ENCODE results near the gene KRTAP5-8. TPM values are rescaled to one million over a fixed set of nuclear protein-coding genes. Genes with fewer than 3 reads are reported as not detected.
"Not testable (repeated sequence)": the region's sequence is repeated elsewhere in the genome, so short reads cannot be mapped to it uniquely, and the experiment has no call there.

Gene KRTAP5-8, protein sequence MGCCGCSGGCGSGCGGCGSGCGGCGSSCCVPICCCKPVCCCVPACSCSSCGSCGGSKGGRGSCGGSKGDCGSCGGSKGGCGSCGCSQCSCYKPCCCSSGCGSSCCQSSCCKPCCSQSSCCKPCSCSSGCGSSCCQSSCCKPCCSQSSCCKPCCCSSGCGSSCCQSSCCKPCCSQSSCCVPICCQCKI
- not detected for total RNA-seq
- 0.15 TPM for polyA plus RNA-seq

- H3K27ac ChIP-seq (ENCODE audit: low read depth); DNase-seq (ENCODE audit: extremely low spot score); H3K4me3 ChIP-seq (ENCODE audit: low read depth, low read length); H3K4me1 ChIP-seq (ENCODE audit: insufficient read depth); H3K36me3 ChIP-seq (ENCODE audit: insufficient read depth): not testable (repeated sequence)
- WGBS = 61% methylated on average over 4 of the region's 4 CpGs
Measured at GRCh38 chr11:71537977-71538665, at the start of gene KRTAP5-8. Gene KRTAP5-8 (plus strand): TSS chr11:71538025. CDS start chr11:71538056, 31 bp downstream.

DNA sequence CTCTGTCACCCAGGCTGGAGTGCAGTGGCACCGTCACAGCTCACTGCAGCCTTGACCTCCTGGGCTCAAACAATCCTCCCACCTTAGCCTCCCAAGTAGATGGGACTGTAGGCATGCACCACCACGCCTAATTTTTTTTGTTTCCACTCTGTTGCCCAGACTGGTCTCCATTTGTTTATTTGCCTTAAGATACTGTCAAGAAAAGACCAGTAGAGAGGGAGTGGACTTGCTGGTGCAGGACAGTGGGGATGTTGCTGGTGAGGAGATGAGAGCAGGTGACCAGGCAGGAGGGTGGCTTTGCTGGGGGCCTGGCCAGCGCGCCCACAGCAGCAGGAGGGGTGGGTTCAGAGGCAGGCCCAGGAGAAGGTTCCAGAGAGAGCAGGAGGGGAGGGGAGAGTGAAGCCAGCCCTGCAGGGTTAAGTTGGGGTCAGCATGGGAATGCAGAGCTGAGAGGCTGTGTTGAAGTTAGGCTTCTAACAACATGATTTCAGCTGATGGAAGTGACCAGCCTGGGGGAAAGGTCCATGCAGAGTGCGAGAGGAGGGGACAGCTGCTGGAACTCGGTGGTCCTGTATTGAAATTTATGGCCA, 49.0 kb upstream of the KRTAP5-8 start:
- Histone ChIP-seq H3K36me3 (ENCODE audit: insufficient read depth) (peaks cover 9% of the 10 kb centered on the region), H3K4me1 (ENCODE audit: insufficient read depth) (no peaks in the 10 kb centered on the region), H3K4me3 (ENCODE audit: low read depth, low read length) (no peak overlapping the region), H3K27ac (ENCODE audit: low read depth) (no peak overlapping the region)
- DNase-seq (ENCODE audit: extremely low spot score) = no peak
- WGBS = 83% methylated on average over 6 of the region's 6 CpGs

DNA sequence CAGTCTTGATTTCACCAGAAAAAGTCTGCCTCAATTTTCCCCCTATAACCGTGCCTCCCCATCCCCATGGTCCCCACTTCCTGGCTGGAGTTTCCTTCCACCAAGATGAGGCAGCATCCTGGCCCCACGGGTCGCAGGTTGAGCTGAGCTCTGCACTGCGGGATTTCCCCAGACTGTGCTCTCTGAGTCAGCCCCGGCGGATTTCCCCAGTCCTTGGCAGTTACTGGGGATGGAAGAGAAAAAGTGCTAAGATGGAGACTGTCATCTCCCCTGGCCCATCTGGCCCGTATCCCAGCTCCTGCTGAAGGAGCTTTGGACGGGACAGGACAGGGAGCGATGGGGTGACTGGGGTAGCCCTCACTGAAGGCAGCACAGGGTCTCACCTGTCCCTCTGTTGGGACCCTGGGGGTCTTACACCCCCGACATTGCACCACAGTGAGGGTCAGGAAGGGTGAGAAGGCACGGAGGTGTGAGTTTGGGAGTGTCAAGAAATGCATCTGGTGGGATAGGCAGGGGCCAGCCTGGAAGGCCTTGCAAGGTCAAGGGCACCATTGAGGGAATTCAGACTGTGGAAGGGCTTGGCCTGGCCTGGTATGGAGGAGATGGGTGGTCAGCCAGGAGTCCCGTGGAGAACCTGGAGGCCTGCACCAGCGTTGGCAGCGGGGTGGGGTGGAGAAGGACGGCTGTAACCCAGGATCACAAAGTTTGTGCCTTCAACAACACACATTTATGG, 48.3 kb upstream of the KRTAP5-8 start:
- DNase-seq (ENCODE audit: extremely low spot score) = no peak
- Histone ChIP-seq H3K4me3 (ENCODE audit: low read depth, low read length) (no peak overlapping the region), H3K27ac (ENCODE audit: low read depth) (no peak overlapping the region), H3K36me3 (ENCODE audit: insufficient read depth) (peaks cover 3% of the 10 kb centered on the region), H3K4me1 (ENCODE audit: insufficient read depth) (no peaks in the 10 kb centered on the region)
- 76% methylated on average over 15 of the region's 15 CpGs for WGBS

DNA sequence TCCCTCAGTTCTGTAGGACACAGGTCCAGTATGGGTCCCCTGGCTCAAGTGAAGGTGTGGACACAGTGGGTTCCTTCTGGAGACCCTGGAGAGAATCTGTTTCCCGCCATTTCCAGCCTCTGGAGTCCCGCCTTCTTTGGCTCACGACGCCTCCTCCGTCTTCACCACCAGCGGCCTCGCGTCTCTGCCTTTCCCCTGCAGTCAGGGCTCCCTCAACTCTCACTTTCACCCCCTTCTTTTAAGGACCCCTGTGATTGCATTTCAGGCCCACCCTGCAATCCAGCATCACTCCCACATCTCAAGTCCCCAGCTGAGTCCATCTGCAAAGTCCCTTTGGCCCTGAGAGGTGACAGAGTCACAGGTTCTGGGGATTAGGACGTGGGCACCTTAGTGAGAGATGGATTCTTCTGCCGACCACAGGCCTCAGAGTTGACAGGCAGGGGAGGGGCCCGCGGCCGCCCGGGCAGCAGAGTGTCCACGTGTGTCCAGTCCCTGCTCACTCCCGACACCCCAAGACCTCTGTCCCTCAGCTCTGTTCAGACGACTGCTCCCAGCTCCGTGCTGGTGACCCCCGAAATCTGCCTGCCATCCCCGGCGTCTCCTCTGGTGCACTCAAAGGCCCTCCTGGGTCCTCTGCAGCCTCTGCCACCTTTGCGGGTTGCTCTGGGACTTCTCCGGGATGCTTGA, 47.6 kb upstream of the KRTAP5-8 start:
- Histone ChIP-seq H3K36me3 (ENCODE audit: insufficient read depth) (peaks cover 3% of the 10 kb centered on the region), H3K4me3 (ENCODE audit: low read depth, low read length) (no peak overlapping the region), H3K27ac (ENCODE audit: low read depth) (no peak overlapping the region), H3K4me1 (ENCODE audit: insufficient read depth) (no peaks in the 10 kb centered on the region)
- no peak for DNase-seq (ENCODE audit: extremely low spot score)
- WGBS = 89% methylated on average over 23 of the region's 23 CpGs

DNA sequence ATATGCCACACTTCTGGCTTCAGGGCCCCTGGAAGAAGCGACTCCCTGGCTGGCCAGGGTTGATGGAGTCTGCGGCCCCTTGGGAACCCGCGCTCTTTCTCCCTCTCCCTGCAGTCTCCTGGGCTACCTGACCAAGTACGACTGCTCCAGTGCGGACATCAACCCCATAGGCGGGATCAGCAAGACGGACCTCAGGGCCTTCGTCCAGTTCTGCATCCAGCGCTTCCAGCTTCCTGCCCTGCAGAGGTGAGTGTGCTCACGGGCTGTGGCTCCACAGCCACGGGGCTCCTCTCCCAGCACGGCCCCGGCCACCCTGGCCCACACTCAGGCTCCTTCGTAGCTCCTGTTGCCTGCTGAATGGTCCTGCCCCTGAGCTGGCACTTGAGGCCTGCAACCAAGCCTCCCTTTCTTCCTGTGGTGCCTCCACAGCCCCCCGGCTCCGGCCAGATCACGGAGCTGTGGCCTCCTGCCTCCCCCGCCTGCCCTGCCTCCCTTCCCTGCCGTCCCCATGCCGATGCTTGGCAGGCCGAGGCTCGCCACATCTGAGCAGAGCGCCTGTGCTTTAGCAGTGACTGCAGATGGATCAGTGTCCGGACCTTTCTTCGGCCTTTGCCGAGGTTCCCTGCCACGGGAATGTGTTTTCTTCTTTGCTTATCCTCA, 47.0 kb upstream of the KRTAP5-8 start:
- Histone ChIP-seq H3K4me3 (ENCODE audit: low read depth, low read length) (no peak overlapping the region), H3K36me3 (ENCODE audit: insufficient read depth) (peaks cover 2% of the 10 kb centered on the region), H3K4me1 (ENCODE audit: insufficient read depth) (no peaks in the 10 kb centered on the region), H3K27ac (ENCODE audit: low read depth) (no peak overlapping the region)
- 97% methylated on average over 28 of the region's 28 CpGs for WGBS
- DNase-seq (ENCODE audit: extremely low spot score) = no peak

GRCh38 chr11:71491531-71491930, 46.3 kb upstream of the KRTAP5-8 start:
- no peak overlapping the region for H3K4me3 ChIP-seq (ENCODE audit: low read depth, low read length)
- no peaks in the 10 kb centered on the region for H3K36me3 ChIP-seq (ENCODE audit: insufficient read depth)
- no peak overlapping the region for H3K27ac ChIP-seq (ENCODE audit: low read depth)
- no peak for DNase-seq (ENCODE audit: extremely low spot score)
- no peaks in the 10 kb centered on the region for H3K4me1 ChIP-seq (ENCODE audit: insufficient read depth)
- WGBS = 95% methylated on average over 19 of the region's 19 CpGs

DNA sequence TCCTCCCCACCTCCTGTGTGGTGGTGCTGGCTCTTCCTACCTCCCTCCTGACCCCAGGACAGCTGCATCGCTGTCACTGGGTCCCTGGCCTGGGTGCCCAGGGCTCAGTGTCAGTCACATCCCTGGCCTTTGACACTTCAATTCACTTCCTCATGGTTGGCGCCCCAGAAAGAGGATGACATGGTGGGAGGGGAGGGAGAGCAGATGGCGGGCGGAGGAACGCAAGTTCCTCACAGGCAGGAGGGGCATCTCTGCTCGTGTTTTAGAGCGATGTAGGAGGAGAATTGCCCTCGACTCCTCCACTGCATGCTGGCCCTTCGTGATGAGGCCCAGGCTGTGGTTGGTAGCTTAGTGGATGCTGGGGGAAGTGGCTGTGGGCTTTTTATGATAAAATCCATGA, 45.9 kb upstream of the KRTAP5-8 start:
- H3K36me3 ChIP-seq (ENCODE audit: insufficient read depth) = no peaks in the 10 kb centered on the region
- DNase-seq (ENCODE audit: extremely low spot score) = no peak
- 88% methylated on average over 9 of the region's 9 CpGs for WGBS
- H3K27ac ChIP-seq (ENCODE audit: low read depth) = no peak overlapping the region
- H3K4me1 ChIP-seq (ENCODE audit: insufficient read depth) = no peaks in the 10 kb centered on the region
- no peak overlapping the region for H3K4me3 ChIP-seq (ENCODE audit: low read depth, low read length)

GRCh38 chr11:71495286-71496230, 42.3 kb upstream of the KRTAP5-8 start:
- Histone ChIP-seq H3K4me1 (ENCODE audit: insufficient read depth) (no peaks in the 10 kb centered on the region), H3K4me3 (ENCODE audit: low read depth, low read length) (no peak overlapping the region), H3K27ac (ENCODE audit: low read depth) (no peak overlapping the region), H3K36me3 (ENCODE audit: insufficient read depth) (no peaks in the 10 kb centered on the region)
- no peak for DNase-seq (ENCODE audit: extremely low spot score)
- 94% methylated on average over 20 of the region's 20 CpGs for WGBS

GRCh38 chr11:71496421-71496820, 41.4 kb upstream of the KRTAP5-8 start:
- WGBS = 98% methylated on average over 13 of the region's 13 CpGs
- DNase-seq (ENCODE audit: extremely low spot score) = no peak
- no peaks in the 10 kb centered on the region for H3K36me3 ChIP-seq (ENCODE audit: insufficient read depth)
- no peak overlapping the region for H3K4me3 ChIP-seq (ENCODE audit: low read depth, low read length)
- H3K27ac ChIP-seq (ENCODE audit: low read depth) = no peak overlapping the region
- no peaks in the 10 kb centered on the region for H3K4me1 ChIP-seq (ENCODE audit: insufficient read depth)

- Histone ChIP-seq H3K4me3 (ENCODE audit: low read depth, low read length) (no peak overlapping the region), H3K4me1 (ENCODE audit: insufficient read depth) (no peaks in the 10 kb centered on the region), H3K36me3 (ENCODE audit: insufficient read depth) (peaks cover 3% of the 10 kb centered on the region), H3K27ac (ENCODE audit: low read depth) (no peak overlapping the region)
- no peak for DNase-seq (ENCODE audit: extremely low spot score)
- 97% methylated on average over 19 of the region's 19 CpGs for WGBS
Measured at GRCh38 chr11:71498091-71498490, 39.7 kb upstream of the KRTAP5-8 start.

DNA sequence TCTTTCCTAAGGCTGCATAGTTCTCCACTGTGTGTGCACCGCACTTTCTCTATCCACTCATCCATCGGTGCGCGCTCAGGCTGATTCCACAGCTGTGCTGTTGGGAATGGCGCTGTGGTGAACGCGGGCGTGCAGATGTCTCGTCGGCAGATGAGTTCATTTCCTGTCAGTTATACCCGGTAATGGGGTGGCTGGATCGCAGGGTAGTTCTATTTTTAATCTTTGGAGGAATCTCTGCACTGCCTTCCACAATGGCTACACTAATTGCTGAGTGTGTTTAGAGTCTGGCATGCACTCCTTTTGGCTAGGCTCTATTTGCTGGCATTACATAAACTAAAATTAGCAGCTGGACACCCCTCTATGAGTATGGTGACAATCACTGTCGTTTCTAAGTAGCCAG, 38.7 kb upstream of the KRTAP5-8 start:
- H3K36me3 ChIP-seq (ENCODE audit: insufficient read depth) = peaks cover 3% of the 10 kb centered on the region
- no peaks in the 10 kb centered on the region for H3K4me1 ChIP-seq (ENCODE audit: insufficient read depth)
- DNase-seq (ENCODE audit: extremely low spot score) = no peak
- no peak overlapping the region for H3K27ac ChIP-seq (ENCODE audit: low read depth)
- 81% methylated on average over 13 of the region's 13 CpGs for WGBS
- no peak overlapping the region for H3K4me3 ChIP-seq (ENCODE audit: low read depth, low read length)

DNA sequence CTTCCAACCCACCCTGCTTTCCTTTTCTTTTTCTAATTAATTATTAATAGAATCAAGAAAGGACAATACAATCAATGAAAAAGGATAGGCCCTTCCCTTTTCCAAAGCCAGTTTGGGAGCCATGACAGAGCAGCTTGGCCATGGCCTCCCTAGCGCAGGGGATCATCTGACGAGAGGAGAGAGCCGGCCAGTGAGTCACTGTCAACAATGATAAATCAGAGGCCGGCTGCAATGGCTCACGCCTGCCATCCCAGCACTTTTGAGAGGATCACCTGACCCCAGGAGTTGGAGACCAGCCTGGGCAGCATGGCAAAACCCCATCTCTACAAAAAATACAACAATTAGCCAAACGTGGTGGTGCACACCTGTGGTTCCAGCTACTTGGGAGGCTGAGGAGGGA, 38.3 kb upstream of the KRTAP5-8 start:
- peaks cover 3% of the 10 kb centered on the region for H3K36me3 ChIP-seq (ENCODE audit: insufficient read depth)
- H3K4me1 ChIP-seq (ENCODE audit: insufficient read depth) = no peaks in the 10 kb centered on the region
- WGBS = 90% methylated on average over 6 of the region's 6 CpGs
- no peak for DNase-seq (ENCODE audit: extremely low spot score)
- no peak overlapping the region for H3K4me3 ChIP-seq (ENCODE audit: low read depth, low read length)
- no peak overlapping the region for H3K27ac ChIP-seq (ENCODE audit: low read depth)
